GM12891 (cell line): Measurements from ENCODE around the gene DGKI.

ENCODE experiments used
- POLR2A ChIP-seq: IDR thresholded peaks from 2 replicates; pipeline ENCODE4 v1.6.1; 2011; ENCODE audit warnings: low read depth, low read length, control low read depth
- POLR2AphosphoS5 ChIP-seq: IDR thresholded peaks from 2 replicates; pipeline ENCODE4 v1.6.1; 2011; ENCODE audit warnings: low read depth, low read length, control low read depth
- POU2F2 ChIP-seq: IDR thresholded peaks from 2 replicates; pipeline ENCODE4 v1.6.1; 2011; ENCODE audit warnings: low read depth, mild to moderate bottlenecking, control low read depth, low read length, moderate library complexity
- SPI1 ChIP-seq: IDR thresholded peaks from 2 replicates; pipeline ENCODE4 v1.6.1; 2011; ENCODE audit warnings: low read depth, low read length, control low read depth

- TF ChIP-seq POLR2A (no peak), SPI1 (no peak), POLR2AphosphoS5 (no peak), POU2F2 (no peak)
Observed at GRCh38 chr7:137664846-137665245, 181.9 kb downstream of the DGKI start.
